HL-60/S4 (cell line): ENCODE data around the gene MYLK3.
"Not testable (repeated sequence)": the region's sequence is repeated elsewhere in the genome, so short reads cannot be mapped to it uniquely, and the experiment has no call there.

Source experiments
- in situ Hi-C: fragments of 300-500 bp; cut with MboI; formaldehyde crosslinking; loops from 2 replicates; pipeline ENCODE4 v1.14.3; 2022; ENCODE audit warnings: low sequenced_read_pairs

Gene MYLK3

DNA sequence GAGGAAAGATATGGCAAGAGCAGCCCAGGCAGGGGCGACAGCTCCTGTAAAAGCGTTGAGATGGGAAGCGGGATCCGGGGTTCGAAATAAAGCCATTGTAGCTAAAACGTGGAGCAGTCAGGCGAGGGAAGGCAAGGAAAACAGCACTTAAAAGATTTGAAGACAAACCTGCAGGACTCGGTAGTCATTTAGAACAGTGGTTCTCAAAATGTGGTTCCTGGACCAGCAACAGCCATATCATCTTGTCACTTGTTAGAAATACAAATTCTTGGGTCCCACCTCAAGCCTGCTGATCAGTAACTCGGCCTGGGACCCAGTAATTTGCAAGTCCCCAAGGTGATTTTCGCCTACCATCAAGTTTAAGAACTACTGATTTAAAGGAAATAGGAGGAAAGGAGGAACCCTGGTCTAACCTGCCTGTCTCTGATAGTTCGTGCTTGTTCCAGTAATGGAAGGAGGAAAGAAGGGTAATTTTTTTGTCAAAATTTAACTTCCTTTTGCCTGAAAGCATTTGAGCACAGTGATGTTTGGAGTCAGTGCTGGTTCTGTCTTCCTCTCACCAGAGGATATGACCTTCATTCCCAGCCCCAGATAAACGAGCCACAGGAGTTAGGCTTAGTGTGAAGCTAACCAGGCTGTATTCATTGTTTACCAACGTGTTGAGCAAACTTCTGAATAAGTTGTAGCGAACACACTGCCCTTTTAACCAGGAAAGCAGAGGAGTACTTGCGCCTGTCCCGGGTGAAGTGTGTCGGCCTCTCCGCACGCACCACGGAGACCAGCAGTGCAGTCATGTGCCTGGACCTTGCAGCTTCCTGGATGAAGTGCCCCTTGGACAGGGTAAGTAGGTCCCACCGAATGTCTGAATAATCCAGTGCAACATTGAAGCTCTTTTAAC, 57.6 kb downstream of the MYLK3 start:
- in situ Hi-C loops: no loop called here

DNA sequence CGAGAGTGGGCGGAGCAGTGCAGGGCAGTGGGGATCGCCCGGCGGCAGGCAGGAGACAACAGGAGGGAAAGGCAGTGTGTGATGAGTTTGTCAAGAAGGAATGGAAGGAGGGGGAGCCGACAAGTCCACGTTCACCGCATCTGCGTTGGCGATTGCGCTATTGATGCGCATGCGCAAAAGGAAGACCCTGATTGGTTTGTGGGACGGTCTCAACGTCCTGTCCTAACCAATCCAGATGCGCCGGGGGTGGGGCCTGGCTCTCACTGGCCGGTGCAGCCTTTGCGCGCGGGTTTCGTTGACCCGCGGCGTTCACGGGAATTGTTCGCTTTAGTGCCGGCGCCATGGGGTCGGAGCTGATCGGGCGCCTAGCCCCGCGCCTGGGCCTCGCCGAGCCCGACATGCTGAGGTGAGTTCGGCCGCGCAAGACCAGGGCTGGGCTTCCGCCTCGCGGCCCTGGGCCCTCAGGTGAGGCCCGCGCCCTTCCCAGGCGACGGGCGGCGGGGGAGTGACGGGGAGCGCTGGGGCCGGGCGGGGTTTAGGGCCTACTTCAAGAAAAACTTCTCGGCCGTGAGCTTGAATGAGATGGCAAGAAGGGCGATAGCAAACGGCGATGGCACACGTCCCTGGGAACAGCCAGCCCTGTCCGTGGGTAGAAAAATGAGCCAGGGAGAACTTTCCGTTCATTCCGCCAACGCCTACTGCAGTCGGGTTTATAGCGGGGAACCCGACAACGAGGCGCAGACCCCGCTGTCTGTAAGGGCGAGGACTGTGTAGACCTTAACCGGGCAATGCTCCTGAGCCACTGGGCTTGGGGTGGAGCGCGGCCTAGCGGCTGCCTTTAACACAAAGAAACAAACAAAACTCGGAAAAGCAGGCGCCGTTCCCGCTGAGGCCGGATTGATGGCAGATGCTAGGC, 58.5 kb downstream of the MYLK3 start, which contains the start of gene ORC6:
ORC6 (plus strand) TSS at position 295 of the 916 bp plus-strand sequence; CDS start at position 342, 47 bp downstream.
- in situ Hi-C loops: no loop called here

DNA sequence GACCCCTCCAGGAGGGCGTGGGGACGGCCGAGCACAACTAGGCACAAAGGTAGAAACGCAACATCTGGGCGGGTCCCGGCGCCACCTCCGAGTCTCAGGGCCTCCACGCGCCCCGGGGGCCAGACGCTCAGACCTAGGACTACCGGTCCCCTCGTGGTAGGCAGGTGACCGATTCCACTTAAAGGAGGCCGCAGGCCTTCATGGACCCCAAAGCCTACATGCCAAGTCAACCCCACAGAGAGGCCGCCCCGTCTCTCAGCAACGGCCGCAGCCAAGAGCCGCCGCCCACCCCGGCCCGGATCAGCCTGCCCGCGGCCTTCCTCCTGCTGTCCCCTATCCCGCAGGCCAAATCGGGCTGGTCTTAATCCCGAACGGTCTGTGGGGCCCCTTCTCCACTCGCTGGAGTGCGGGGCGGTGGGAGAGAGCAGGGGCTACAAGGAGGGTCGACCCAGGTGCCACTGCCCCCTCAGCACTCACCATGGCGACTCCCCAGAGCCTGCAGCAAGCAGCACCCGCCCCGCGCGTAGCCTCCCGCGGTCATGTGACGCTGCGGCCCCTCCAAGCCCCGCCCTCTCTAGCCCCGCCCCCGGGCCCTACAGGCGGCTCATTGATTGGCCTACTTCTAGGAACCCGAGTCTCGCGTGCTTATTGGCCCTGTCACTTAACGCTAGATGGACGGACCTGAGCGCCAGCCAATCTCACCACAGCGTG, 59.3 kb downstream of the MYLK3 start, which contains the start of gene VPS35:
VPS35 (minus strand) TSS at position 525 of the 711 bp plus-strand sequence; CDS start at position 480, 45 bp downstream.
- in situ Hi-C loops: no loop called here

DNA sequence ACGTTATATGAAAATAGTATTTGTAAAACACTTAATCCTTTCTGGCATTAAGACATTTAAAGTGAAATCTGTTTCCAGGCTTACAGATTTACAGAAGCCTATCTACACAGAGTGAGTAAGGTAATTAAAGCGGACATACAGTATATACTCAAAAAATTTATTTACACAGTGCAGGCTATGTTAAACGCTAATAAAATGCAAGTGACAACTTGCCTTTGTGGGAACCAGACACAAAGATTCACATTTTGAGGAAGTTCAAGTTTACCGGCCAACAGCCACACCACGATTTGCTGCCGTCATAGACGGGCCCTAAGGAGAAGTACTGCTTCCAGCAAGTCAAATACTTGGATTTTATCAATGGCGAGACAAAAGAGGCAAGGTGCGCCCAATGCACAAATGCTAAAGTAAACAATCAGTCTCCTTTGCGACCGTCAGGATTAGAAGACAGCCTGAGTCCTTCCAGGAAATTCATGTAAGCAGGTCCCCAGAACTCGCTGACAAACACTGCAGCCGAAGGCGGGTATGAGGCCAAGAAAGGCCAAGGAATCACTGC, 60.0 kb downstream of the MYLK3 start:
- in situ Hi-C loops: no loop called here

DNA sequence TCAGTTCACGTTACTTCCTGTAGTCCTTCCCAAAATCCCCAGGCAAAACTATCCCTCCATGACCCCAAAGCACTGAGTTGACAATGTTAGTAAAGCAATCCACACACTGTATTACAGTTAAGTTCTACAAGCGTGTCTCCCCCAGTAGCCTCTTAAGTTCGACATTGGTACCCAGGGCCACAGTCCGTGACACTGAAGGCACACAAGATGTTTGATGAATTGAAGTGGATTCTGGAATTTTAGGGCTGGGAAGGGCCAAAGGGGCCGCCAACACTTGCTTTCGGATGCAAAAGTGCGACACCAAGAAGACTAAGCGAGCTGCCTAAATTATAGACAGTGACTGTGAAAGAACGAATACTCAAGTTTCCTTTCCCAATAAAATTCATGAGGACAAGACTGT, 60.7 kb downstream of the MYLK3 start:
- in situ Hi-C loops: no loop called here

DNA sequence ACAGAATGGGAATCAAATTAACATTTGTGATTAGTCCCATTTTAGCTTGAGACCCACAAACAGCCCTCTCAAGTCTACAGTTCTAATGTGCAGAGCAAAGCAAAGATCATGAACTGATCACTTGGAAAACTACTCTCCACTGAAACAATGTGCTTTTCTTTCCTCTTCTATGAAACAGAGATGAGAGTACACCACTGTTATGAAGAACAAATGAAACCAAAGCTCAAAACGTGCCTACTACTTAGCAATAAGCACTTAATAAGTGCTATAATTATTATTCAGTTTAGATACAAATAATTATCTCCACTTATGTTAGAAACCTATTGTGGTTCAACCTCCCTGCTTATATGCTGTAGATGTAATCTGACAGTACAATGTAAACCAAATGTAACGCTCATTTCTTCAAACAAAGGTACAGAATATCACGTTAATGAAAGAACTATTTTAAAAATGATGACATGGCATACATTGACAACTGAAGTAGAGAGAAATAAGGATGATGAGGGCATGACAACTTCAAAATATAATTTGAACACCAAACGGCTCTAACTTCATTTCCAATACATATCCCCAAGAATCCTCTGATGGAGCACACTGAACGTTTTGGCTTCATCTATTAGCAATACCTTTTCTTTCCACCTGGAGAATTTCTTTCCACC, 61.2 kb downstream of the MYLK3 start:
- in situ Hi-C loops: no loop called here

DNA sequence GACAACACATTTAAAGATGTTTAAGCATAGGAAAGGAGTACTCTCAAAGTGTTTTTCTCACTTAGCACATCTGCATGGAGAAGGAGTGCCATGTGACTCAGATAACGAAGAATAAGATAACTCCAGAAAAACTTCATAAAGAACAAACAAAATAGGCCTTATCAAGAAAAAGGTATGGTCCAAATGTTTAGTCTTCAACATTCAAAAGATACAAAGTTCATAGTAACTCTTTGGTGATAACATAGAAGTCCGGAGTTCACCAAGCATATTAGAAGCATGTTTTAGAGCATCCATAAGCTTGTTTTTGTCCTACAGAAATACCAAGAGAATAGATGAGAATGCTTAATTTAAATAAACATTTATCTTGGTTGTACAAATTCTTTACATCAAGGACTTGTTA, 66.3 kb downstream of the MYLK3 start:
- in situ Hi-C loops: not testable (repeated sequence)

DNA sequence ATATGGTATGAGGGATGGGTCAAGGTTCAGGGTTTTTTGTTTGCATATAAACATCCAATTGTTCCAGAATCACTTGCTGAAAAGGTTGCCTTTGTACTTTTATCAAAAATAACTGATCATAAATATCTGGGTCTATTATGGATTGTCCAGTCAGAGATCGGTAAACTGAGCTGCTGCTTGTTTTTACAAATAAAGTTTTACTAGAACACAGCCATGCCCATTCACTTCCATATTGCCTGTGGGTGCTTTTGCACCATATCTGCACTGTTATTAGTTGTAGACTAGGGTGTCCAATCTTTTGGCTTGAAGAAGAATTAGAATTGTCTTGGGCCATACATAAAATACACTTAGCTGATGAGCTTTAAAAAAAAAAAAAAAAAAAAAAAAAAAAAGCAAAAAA, 70.2 kb downstream of the MYLK3 start:
- in situ Hi-C loops: not testable (repeated sequence)

DNA sequence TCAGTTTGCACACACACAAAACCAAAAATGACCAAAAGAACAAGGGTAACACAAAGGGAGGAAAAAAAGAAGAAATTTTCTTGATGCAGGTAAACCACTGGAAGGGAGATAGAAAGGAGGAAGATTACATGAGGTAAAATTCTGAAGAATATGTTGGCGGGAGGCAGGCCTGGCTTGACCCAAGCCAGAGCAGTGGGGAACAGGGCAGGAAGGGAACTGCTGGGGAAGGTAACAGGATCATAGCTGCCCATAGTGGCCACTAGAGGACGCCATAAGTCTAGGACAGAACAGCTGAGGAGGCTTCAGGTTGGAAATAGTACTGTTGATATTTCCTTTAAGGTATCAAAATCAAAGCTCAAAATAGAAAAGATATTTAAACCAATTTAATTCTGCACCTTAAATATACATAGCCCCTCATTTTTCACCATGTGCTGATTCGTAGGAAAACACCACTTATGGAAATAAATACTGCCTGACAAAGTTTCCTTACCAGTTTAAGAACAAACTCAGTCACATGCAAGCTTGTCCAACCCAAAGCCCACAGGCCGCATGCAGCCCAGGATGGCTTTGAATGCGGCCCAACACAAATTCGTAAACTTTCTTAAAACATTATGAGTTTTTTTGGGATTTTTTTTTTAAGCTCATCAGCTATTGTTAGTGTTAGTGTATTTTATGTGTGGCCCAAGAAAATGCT, 74.7 kb downstream of the MYLK3 start:
- in situ Hi-C loops: no loop called here

DNA sequence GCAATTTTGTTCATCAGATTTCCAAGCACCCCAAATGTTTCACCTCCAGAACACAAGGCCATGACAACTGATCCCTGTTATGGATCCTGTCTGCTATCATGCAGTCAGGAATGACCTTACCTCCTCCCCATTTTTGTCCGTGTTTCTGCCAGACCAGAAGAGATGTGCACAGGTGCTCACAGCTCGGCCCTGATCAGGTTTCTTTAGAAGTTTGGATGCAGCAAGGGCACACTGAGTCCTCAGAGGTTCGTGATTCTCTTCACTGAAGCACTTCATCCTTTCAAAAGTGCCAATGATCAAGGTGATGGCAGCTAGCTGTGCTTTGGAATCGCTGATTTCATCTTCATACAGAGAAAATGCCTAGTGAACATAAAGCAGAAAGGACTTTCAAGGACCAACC, 86.0 kb downstream of the MYLK3 start:
- in situ Hi-C loops: loop anchor here (10.0 kb wide), 1 partner anchor 253 kb away; no protein-coding TSS in a partner anchor

DNA sequence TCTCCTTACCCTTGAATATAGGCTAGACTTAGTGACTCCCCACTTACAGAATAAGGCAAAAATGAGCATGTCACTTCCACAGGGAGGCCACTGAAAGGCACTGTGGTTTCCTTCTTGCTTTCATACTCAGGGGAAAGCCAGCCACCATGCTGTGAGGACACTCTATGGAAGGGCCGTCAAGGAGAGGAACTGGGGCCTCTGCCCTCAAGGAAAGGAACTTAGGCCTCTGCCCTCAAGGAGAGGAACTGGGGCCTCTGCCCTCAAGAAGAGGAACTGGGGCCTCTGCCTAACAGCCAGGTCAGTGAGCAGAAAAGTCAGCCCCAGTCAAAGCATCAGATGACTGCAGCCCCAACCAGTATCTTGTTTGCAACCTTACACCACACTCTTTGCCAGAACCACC, 89.2 kb downstream of the MYLK3 start:
- in situ Hi-C loops: no loop called here
